ENCODE data around the gene CCDC3. TPM values are rescaled to one million over a fixed set of nuclear protein-coding genes. Genes with fewer than 3 reads are reported as not detected.

CCDC3 gene
- polyA plus RNA-seq, 2 of the 4 experiments (the other 2 are of a cell fraction): 0.58 to 0.94 TPM

- ChIA-PET CTCF (interaction anchor here (1.1 kb wide), 1 partner anchor 23 kb away, joined by 3 read pairs; no protein-coding TSS in a partner anchor), POLR2A (no interaction called here)
- WGBS (ENCODE audit: missing lambda C conversion rate): 43% methylated on average over 5 of the region's 5 CpGs
- ATAC-seq: no peak
- FAIRE-seq: no peak
- Histone ChIP-seq H3K4me3 (no peak overlapping the region), H3K27ac (no peak overlapping the region), H3K4me2 (no peak overlapping the region), H3K4me1 (no peaks in the 10 kb centered on the region), H3K9me3 (no peaks in the 10 kb centered on the region)
- TF ChIP-seq POLR2A (IDR thresholded peaks at IDR 0.05; ENCODE audit: low read length): no peak
- TF ChIP-seq JUNB (IDR thresholded peaks at IDR 0.05): no peak
- no peak for TF ChIP-seq MAZ (IDR thresholded peaks at IDR 0.05; ENCODE audit: borderline replicate concordance, low read depth, low read length)
- TF ChIP-seq PHF8 (IDR thresholded peaks at IDR 0.05; ENCODE audit: borderline replicate concordance, low read depth): no peak
- TF ChIP-seq ZNF302 (CRISPR knock-in tag; IDR thresholded peaks at IDR 0.05): no peak
- TF ChIP-seq EP300 (IDR thresholded peaks at IDR 0.05): no peak
- TF ChIP-seq MYC (IDR thresholded peaks at IDR 0.05; ENCODE audit: borderline replicate concordance, low read length): no peak
- no peak for TF ChIP-seq FOSL2 (IDR thresholded peaks at IDR 0.05)
- no peak for TF ChIP-seq FOSL2 (CRISPR knock-in tag; IDR thresholded peaks at IDR 0.05)
- TF ChIP-seq POLR2AphosphoS2 (conservative IDR thresholded peaks at IDR 0.05; ENCODE audit: low read length): no peak
- TF ChIP-seq HDAC2 (IDR thresholded peaks at IDR 0.05): no peak
- no peak for DNase-seq (ENCODE audit: low read depth in 1 of 2, low spot score in 1 of 2)
Measured at GRCh38 chr10:12924911-12925310, 76.6 kb downstream of the CCDC3 start.

- Histone ChIP-seq H3K4me1 (no peaks in the 10 kb centered on the region), H3K4me3 (no peak overlapping the region), H3K9me3 (no peaks in the 10 kb centered on the region), H3K4me2 (no peak overlapping the region), H3K27ac (no peak overlapping the region)
- no peak for TF ChIP-seq ZNF302 (CRISPR knock-in tag; IDR thresholded peaks at IDR 0.05)
- TF ChIP-seq GATA3 (IDR thresholded peaks at IDR 0.05; ENCODE audit: borderline replicate concordance): no peak
- no peak for TF ChIP-seq HES2 (IDR thresholded peaks at IDR 0.05)
- no peak for TF ChIP-seq FOSL2 (IDR thresholded peaks at IDR 0.05)
- no peak for TF ChIP-seq FOSL2 (CRISPR knock-in tag; IDR thresholded peaks at IDR 0.05)
- TF ChIP-seq HOXB5 (CRISPR knock-in tag; IDR thresholded peaks at IDR 0.05): no peak
- no peak for TF ChIP-seq MYC (IDR thresholded peaks at IDR 0.05; ENCODE audit: borderline replicate concordance, low read length)
- no peak for TF ChIP-seq CHD2 (IDR thresholded peaks at IDR 0.05; ENCODE audit: low read length, partially characterized antibody)
- no peak for TF ChIP-seq PHF8 (IDR thresholded peaks at IDR 0.05; ENCODE audit: borderline replicate concordance, low read depth)
- no peak for TF ChIP-seq HOXA7 (CRISPR knock-in tag; IDR thresholded peaks at IDR 0.05)
- TF ChIP-seq POLR2AphosphoS2 (conservative IDR thresholded peaks at IDR 0.05; ENCODE audit: low read length): no peak
- no peak for TF ChIP-seq TP53 (CRISPR knock-in tag; IDR thresholded peaks at IDR 0.05)
- TF ChIP-seq, protein P1, sequence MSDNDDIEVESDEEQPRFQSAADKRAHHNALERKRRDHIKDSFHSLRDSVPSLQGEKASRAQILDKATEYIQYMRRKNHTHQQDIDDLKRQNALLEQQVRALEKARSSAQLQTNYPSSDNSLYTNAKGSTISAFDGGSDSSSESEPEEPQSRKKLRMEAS (IDR thresholded peaks at IDR 0.05): no peak
- no peak for TF ChIP-seq RCOR1 (IDR thresholded peaks at IDR 0.05; ENCODE audit: low read depth, low read length)
- TF ChIP-seq NFE2L2 (conservative IDR thresholded peaks at IDR 0.05; ENCODE audit: low read length): no peak
- TF ChIP-seq, protein P2, sequence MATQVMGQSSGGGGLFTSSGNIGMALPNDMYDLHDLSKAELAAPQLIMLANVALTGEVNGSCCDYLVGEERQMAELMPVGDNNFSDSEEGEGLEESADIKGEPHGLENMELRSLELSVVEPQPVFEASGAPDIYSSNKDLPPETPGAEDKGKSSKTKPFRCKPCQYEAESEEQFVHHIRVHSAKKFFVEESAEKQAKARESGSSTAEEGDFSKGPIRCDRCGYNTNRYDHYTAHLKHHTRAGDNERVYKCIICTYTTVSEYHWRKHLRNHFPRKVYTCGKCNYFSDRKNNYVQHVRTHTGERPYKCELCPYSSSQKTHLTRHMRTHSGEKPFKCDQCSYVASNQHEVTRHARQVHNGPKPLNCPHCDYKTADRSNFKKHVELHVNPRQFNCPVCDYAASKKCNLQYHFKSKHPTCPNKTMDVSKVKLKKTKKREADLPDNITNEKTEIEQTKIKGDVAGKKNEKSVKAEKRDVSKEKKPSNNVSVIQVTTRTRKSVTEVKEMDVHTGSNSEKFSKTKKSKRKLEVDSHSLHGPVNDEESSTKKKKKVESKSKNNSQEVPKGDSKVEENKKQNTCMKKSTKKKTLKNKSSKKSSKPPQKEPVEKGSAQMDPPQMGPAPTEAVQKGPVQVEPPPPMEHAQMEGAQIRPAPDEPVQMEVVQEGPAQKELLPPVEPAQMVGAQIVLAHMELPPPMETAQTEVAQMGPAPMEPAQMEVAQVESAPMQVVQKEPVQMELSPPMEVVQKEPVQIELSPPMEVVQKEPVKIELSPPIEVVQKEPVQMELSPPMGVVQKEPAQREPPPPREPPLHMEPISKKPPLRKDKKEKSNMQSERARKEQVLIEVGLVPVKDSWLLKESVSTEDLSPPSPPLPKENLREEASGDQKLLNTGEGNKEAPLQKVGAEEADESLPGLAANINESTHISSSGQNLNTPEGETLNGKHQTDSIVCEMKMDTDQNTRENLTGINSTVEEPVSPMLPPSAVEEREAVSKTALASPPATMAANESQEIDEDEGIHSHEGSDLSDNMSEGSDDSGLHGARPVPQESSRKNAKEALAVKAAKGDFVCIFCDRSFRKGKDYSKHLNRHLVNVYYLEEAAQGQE (IDR thresholded peaks at IDR 0.05): no peak
- no peak for TF ChIP-seq FOXS1 (CRISPR knock-in tag; IDR thresholded peaks at IDR 0.05)
- TF ChIP-seq CBX2 (IDR thresholded peaks at IDR 0.05; ENCODE audit: borderline replicate concordance, low read depth): no peak
- TF ChIP-seq CEBPB (IDR thresholded peaks at IDR 0.05): no peak
- no peak for TF ChIP-seq JUNB (IDR thresholded peaks at IDR 0.05)
- no peak for DNase-seq (ENCODE audit: low read depth in 1 of 2, low spot score in 1 of 2)
- FAIRE-seq: no peak
- POLR2A ChIA-PET: no interaction called here
- ATAC-seq: no peak
- 66% methylated on average over 13 of the region's 13 CpGs for WGBS (ENCODE audit: missing lambda C conversion rate)
- CTCF ChIA-PET: no interaction called here
Measured at GRCh38 chr10:12922117-12922900, 79.2 kb downstream of the CCDC3 start.
